ACHN (cell line): Measurements from ENCODE around the gene GPR137.

Experiments used
- DNase-seq: peaks from one replicate; pipeline ENCODE4 v3.0.0-alpha.2; 2015
- in situ Hi-C: cut with HindIII; loops from 2 replicates; pipeline ENCODE4 v1.10.0; 2017; ENCODE audit warnings: low sequenced_read_pairs, low pct_ligation_motif_present, low pct_unique_long_range_greater_than_20kb

Gene GPR137

GRCh38 chr11:64247729-64248531 is 37.7 kb upstream of the GPR137 start:
- in situ Hi-C loops, result no loop called here
- no peak for DNase-seq

- no peak for DNase-seq
- in situ Hi-C loops, result no loop called here
These were observed 37.1 kb upstream of the GPR137 start for GRCh38 chr11:64248578-64248977.

DNA sequence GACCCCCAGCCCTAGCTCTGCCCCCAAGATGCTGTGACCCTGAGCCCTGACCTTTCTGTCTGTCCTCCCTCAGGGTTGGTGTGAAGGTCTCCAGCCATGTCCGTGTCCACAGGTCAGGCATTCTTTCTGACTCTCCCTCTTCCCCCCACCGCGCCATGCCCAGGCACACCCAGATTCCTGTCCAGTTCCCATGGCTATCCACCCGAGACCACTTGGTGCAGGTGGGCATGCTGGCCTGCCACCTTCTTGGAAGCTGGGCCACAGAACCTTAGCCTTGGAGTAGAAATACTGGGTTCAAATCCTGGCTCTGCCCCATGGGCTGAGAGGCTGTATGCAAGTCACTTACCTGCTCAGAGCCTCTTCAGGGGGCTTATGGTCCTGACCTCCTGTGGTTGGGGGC is 36.6 kb upstream of the GPR137 start:
- in situ Hi-C loops, result no loop called here
- DNase-seq, result no peak

- DNase-seq, result no peak
- in situ Hi-C loops, result no loop called here
These were observed 35.9 kb upstream of the GPR137 start for GRCh38 chr11:64249563-64250414.

- in situ Hi-C loops, result no loop called here
- no peak for DNase-seq
These were observed 35.1 kb upstream of the GPR137 start for GRCh38 chr11:64250415-64251015.

GRCh38 chr11:64251016-64251752 is 34.5 kb upstream of the GPR137 start, which contains the start of gene PLCB3:
Gene PLCB3, plus strand, starts transcription at chr11:64251530. Its CDS starts 120 bp downstream, at chr11:64251650.
- peak; percentile 48 for DNase-seq
- in situ Hi-C loops, result no loop called here

DNA sequence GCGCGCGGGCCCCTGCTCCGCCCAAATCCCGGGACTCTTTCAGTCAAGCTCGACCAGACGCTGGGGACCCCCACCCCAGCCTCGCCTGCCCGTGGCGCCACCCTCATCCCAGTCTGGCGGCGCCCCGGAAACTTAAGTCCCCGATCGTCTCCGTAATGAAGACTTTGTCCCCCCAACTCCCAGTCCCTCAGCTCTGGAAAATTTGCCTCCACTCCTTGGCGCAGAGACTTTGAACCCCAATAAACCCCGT is 34.0 kb upstream of the GPR137 start:
- DNase-seq, result no peak
- in situ Hi-C loops, result no loop called here

GRCh38 chr11:64252003-64252872 is 33.4 kb upstream of the GPR137 start:
- DNase-seq, result peak; percentile 65
- in situ Hi-C loops, result no loop called here

- DNase-seq, result no peak
- in situ Hi-C loops, result no loop called here
These were observed 32.6 kb upstream of the GPR137 start for GRCh38 chr11:64253043-64253442.

- in situ Hi-C loops, result no loop called here
- DNase-seq, result no peak
These were observed 32.2 kb upstream of the GPR137 start for GRCh38 chr11:64253481-64253880.

GRCh38 chr11:64254326-64254725 is 31.3 kb upstream of the GPR137 start:
- in situ Hi-C loops, result no loop called here

DNA sequence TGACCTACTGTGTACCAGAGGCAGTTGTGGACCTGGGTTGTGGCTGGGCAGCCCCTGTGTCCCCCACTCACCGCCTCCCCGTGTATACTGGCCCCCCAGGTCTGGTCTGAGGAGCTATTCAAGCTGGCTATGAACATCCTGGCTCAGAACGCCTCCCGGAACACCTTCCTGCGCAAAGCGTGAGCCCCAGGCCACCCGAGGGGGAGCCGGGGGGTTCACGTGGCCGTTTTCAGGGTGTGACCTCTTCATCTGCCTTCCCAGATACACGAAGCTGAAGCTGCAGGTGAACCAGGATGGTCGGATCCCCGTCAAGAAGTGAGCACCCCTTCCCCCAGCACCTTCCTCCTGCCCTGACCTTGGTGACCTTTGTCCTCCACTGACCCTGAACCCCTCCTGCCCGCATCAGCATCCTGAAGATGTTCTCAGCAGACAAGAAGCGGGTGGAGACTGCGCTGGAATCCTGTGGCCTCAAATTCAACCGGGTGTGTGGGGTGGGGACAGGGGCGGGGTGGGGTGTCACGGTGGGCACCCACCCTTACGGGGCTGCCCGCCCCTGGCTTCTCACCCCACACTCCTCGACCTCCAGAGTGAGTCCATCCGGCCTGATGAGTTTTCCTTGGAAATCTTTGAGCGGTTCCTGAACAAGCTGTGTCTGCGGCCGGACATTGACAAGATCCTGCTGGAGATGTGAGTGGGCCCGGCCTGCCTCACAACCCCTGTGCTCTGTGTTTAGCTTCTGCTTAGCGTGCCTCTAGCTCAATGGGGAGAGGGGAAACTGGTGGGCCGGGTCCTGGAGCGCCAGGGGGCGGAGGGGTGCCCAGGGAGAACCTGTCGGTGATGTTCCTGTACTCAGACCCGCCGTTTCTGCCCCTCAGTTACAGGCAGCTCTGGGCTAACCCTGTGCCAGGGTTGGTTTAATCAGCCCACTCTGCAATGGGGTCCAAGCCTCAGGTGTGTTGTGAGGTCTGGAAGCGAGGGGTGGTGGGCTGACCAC is 30.2 kb upstream of the GPR137 start:
- no peak for DNase-seq
- in situ Hi-C loops, result no loop called here

More at GRCh38 chr11:64254326-64254725, 31.3 kb upstream of the GPR137 start:
- no peak for DNase-seq

DNA sequence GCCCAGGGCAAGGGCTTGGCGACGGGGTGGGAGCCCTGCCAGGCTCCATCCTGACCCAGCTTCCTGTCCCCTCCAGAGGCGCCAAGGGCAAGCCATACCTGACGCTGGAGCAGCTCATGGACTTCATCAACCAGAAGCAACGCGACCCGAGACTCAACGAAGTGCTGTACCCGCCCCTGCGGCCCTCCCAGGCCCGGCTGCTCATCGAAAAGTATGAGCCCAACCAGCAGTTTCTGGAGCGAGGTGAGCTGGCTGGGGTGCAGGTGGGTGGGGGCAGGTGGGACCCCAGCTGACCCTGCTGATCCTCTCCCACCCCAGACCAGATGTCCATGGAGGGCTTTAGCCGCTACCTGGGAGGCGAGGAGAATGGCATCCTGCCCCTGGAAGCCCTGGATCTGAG is 29.3 kb upstream of the GPR137 start:
- in situ Hi-C loops, result no loop called here
- no peak for DNase-seq

DNA sequence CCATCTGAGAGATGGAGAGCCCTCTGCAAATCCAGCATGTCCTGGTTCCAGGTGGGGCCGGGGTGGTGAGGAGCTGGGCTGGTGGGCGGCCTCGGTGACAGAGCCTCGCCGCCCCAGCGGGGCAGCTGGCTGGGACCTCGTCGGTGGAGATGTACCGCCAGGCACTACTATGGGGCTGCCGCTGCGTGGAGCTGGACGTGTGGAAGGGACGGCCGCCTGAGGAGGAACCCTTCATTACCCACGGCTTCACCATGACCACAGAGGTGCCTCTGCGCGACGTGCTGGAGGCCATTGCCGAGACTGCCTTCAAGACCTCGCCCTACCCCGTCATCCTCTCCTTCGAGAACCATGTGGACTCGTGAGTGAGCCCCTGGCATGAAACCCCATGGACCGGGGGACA is 27.3 kb upstream of the GPR137 start:
- in situ Hi-C loops, result no loop called here
- DNase-seq, result no peak

- DNase-seq, result no peak
- in situ Hi-C loops, result no loop called here
These were observed 26.6 kb upstream of the GPR137 start for GRCh38 chr11:64258946-64259532.

DNA sequence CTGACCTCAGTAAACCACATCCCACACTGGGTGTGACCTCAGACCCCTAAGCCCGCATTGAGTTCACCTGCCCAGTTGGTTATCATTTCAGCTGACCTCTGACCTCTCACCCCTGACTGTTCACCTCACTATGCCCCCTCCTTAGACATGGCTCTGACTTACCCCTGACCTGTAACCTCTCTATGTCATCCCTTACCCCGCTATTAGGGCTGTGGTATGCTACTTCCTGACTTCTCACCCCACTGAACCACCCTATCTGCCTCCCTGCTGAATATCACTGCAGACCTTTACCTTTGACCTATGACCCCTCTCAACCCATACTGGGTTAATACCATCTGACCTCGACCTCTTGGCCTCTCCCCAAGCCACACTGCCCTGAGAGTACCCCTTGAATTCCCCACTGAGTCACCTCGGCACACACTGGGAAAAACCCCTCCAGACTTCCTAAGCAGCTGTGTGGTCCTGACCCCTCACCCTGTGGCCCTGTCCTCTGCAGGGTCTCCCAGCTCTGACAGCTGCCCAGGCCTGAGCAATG is 26.0 kb upstream of the GPR137 start:
- DNase-seq, result no peak
- in situ Hi-C loops, result no loop called here
